Effector memory CD4-positive, alpha-beta T cell (primary cell): ENCODE results near the gene ANKRD55.
"Not testable (repeated sequence)": the region's sequence is repeated elsewhere in the genome, so short reads cannot be mapped to it uniquely, and the experiment has no call there.

Experiments
- DNase-seq, 3 donors: peaks; one replicate each; pipeline ENCODE4 v3.0.0-alpha.2; 2020
- H3K27ac ChIP-seq: 2 replicates; pipeline ENCODE4 v1.7.0; 2013; ENCODE audit warnings: mild to moderate bottlenecking, low read length, moderate library complexity; ENCODE audit not compliant: insufficient read depth, poor library complexity, severe bottlenecking
- H3K27me3 ChIP-seq: replicated peaks from 2 replicates; pipeline ENCODE4 v1.7.0; 2013; ENCODE audit warnings: mild to moderate bottlenecking, low read length; ENCODE audit not compliant: insufficient read depth, control insufficient read depth, poor library complexity, severe bottlenecking
- H3K36me3 ChIP-seq: 2 replicates; pipeline ENCODE4 v1.7.0; 2013; ENCODE audit warnings: mild to moderate bottlenecking, low read length, moderate library complexity; ENCODE audit not compliant: control insufficient read depth, insufficient read depth
- H3K4me1 ChIP-seq: 2 replicates; pipeline ENCODE4 v1.7.0; 2013; ENCODE audit warnings: low read length, mild to moderate bottlenecking; ENCODE audit not compliant: control insufficient read depth, insufficient read depth, poor library complexity, severe bottlenecking
- H3K4me3 ChIP-seq: 2 replicates; pipeline ENCODE4 v1.7.0; 2013; ENCODE audit warnings: low read length, low read depth, mild to moderate bottlenecking; ENCODE audit not compliant: insufficient read depth, poor library complexity, severe bottlenecking
- H3K9me3 ChIP-seq: 2 replicates; pipeline ENCODE4 v1.7.0; 2013; ENCODE audit warnings: mild to moderate bottlenecking, low read length, moderate library complexity; ENCODE audit not compliant: control insufficient read depth

The ANKRD55 gene

DNA sequence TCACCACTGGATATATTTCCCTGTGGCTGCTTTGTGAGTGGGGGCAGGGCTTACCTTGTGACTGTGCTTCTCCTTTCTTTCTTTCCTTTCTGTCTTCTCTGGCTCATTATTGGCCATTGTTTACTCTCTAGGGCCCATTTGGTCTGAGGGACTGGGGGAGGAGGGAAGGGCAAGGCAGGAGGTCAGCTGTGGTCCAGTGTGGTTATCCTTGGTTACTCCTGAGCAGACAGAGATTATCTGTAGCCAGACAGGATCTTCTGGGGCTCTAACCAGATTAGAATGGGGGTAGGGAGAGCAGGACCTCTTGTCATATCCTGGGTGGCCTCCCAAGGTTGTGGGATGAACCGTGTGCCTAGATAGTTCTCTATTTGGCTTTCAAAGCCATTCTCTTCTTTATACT, 71.2 kb downstream of the ANKRD55 start:
- H3K36me3 ChIP-seq: no peaks in the 10 kb centered on the region
- no peak overlapping the region for H3K27ac ChIP-seq
- H3K4me3 ChIP-seq: no peak overlapping the region
- H3K27me3 ChIP-seq: no peaks in the 10 kb centered on the region
- DNase-seq: no peak
- H3K4me1 ChIP-seq: peaks cover 10% of the 10 kb centered on the region
- no peaks in the 10 kb centered on the region for H3K9me3 ChIP-seq

DNA sequence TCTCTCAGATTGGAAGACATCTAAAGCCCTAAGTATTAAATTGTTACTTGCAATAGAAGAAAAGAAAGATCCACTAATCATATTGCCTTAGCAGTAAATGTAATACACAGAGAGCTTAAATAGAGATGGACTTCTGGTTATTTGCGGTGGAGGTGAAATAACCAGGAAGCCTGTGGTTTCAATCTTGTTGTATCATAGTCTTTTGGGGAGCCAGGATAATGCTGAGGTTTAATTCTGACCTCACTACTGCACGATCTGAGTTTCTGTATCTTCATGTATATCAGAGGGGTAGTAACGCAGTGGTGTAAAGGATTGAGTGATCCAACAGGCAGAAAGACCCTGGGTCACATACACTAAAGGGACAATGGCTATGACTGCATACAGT, 71.7 kb downstream of the ANKRD55 start:
- Histone ChIP-seq H3K4me1 (peaks cover 12% of the 10 kb centered on the region), H3K36me3 (no peaks in the 10 kb centered on the region), H3K4me3 (no peak overlapping the region), H3K27me3 (no peaks in the 10 kb centered on the region), H3K9me3 (no peaks in the 10 kb centered on the region), H3K27ac (no peak overlapping the region)
- no peak for DNase-seq

GRCh38 chr5:56160723-56161438, 72.2 kb downstream of the ANKRD55 start:
- Histone ChIP-seq H3K36me3 (no peaks in the 10 kb centered on the region), H3K27ac (peak overlapping the region; percentile 44), H3K27me3 (no peaks in the 10 kb centered on the region), H3K9me3 (no peaks in the 10 kb centered on the region), H3K4me1 (peaks cover 18% of the 10 kb centered on the region), H3K4me3 (peak overlapping the region; percentile 8)
- no peak for DNase-seq

- peak overlapping the region; percentile 44 for H3K27ac ChIP-seq
- H3K27me3 ChIP-seq: no peaks in the 10 kb centered on the region
- peak overlapping the region; percentile 20 for H3K4me3 ChIP-seq
- H3K4me1 ChIP-seq: peaks cover 28% of the 10 kb centered on the region
- DNase-seq: no peak
- no peaks in the 10 kb centered on the region for H3K36me3 ChIP-seq
- H3K9me3 ChIP-seq: no peaks in the 10 kb centered on the region
These were observed 73.6 kb downstream of the ANKRD55 start for GRCh38 chr5:56159521-56159947.

- H3K4me1 ChIP-seq: peaks cover 28% of the 10 kb centered on the region
- H3K27ac ChIP-seq: peak overlapping the region; percentile 20
- no peaks in the 10 kb centered on the region for H3K27me3 ChIP-seq
- no peak for DNase-seq
- no peaks in the 10 kb centered on the region for H3K36me3 ChIP-seq
- no peaks in the 10 kb centered on the region for H3K9me3 ChIP-seq
- peak overlapping the region; percentile 4 for H3K4me3 ChIP-seq
These were observed 74.7 kb downstream of the ANKRD55 start for GRCh38 chr5:56158331-56158960.

DNA sequence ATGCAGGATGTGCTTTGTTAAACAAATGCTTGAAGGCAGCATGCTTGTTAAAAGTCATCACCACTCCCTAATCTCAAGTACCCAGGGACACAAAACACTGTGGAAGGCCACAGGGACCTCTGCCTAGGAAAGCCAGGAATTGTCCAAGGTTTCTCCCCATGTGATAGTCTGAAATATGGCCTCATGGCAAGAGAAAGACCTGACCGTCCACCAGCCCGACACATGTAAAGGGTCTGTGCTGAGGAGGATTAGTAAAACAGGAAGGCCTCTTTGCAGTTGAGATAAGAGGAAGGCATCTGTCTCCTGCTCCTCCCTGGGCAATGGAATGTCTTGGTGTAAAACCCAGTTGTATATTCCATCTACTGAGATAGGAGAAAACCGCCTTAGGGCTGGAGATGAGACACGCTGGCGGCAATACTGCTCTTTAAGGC, 75.9 kb downstream of the ANKRD55 start:
- not testable (repeated sequence) for H3K27ac ChIP-seq

GRCh38 chr5:56156585-56157190, 76.4 kb downstream of the ANKRD55 start:
- not testable (repeated sequence) for H3K9me3 ChIP-seq, DNase-seq, H3K36me3 ChIP-seq, H3K4me3 ChIP-seq, H3K27me3 ChIP-seq
- Histone ChIP-seq H3K4me1 (peaks cover 31% of the 10 kb centered on the region), H3K27ac (peak overlapping the region; percentile 53)

More for the DNA sequence above, 75.9 kb downstream of the ANKRD55 start:
- H3K4me3 ChIP-seq, H3K27me3 ChIP-seq, DNase-seq, H3K9me3 ChIP-seq, H3K36me3 ChIP-seq: not testable (repeated sequence)
- peaks cover 31% of the 10 kb centered on the region for H3K4me1 ChIP-seq

DNA sequence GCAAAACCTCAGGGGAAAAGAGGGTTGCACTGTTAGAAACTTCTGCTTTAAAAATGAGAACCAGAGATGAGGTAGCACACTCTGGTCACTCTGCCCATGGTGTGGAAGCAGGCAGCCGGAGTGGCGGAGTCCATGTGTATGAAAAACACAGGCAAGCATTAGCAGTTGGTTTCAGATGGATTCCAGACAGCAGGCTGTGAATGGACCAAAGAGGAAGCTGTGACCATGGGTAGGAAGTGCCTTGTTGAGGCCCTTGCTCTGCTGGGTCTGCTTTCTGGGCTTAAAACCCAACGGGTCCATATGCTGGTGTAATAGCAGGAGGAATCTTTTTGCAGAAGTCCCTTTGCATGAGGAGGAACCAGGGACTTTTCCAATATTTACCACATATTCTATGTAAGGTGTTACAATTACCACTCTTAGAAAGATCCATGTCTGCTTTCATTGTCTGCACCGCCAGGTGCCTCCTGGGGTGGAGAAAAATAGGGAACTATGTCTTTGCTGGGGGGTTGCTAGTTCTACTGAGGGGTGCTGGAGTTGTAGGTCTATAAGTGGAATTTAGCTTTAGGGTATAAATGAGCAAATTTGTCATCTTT, 77.0 kb downstream of the ANKRD55 start:
- Histone ChIP-seq H3K4me1 (peaks cover 26% of the 10 kb centered on the region), H3K36me3 (no peaks in the 10 kb centered on the region), H3K4me3 (no peak overlapping the region), H3K27ac (peak overlapping the region; percentile 53), H3K27me3 (no peaks in the 10 kb centered on the region), H3K9me3 (no peaks in the 10 kb centered on the region)
- DNase-seq: no peak

GRCh38 chr5:56154732-56155484, 78.2 kb downstream of the ANKRD55 start:
- no peak for DNase-seq
- peaks cover 21% of the 10 kb centered on the region for H3K4me1 ChIP-seq
- peak overlapping the region; percentile 13 for H3K27ac ChIP-seq
- H3K27me3 ChIP-seq: no peaks in the 10 kb centered on the region
- H3K9me3 ChIP-seq: no peaks in the 10 kb centered on the region
- H3K36me3 ChIP-seq: no peaks in the 10 kb centered on the region
- H3K4me3 ChIP-seq: no peak overlapping the region
